ENCODE measurements around the gene FYB2. TPM values are rescaled to one million over a fixed set of nuclear protein-coding genes. Genes with fewer than 3 reads are reported as not detected.

FYB2 gene
- total RNA-seq, 1 experiment from 2014 or later = 0.48 TPM

DNA sequence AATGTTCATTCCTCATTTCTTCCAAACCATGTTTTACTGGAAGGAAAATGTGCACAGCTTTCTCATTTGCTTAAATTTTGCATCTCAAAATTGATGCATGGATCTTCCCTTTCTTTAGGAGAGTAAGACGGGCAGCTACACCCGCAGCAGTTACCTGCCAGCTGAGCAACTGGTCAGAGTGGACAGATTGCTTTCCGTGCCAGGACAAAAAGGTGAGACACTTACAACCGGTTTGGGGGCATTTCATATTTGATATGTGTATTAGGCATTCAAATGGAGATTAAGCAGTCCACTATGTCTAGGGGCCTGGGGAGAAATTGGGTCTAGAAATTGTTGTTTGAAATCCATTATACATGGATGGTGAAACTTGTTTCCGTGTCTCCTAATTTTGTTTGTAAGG lies 48.3 kb upstream of the FYB2 start:
- Histone ChIP-seq H2BK15ac (ENCODE audit: low read depth, low read length) (no peak overlapping the region), H3K9ac (ENCODE audit: extremely low read depth, insufficient read length, low read length) (no peak overlapping the region), H2AK5ac (ENCODE audit: insufficient read length, low read length) (no peak overlapping the region), H2BK5ac (ENCODE audit: insufficient read length, low read length) (no peak overlapping the region), H2BK12ac (ENCODE audit: insufficient read length, low read depth, low read length) (no peak overlapping the region), H3K27ac (ENCODE audit: insufficient read length, low read depth, low read length) (no peak overlapping the region), H3K79me1 (ENCODE audit: insufficient read depth, low read depth, low read length, poor library complexity, severe bottlenecking) (no peaks in the 10 kb centered on the region), H4K91ac (ENCODE audit: insufficient read length, low read depth, low read length) (no peak overlapping the region), H3K9me3 (ENCODE audit: control insufficient read depth, low read depth, low read length) (no peaks in the 10 kb centered on the region), H3K79me2 (ENCODE audit: insufficient read depth, low read length) (no peaks in the 10 kb centered on the region), H4K5ac (ENCODE audit: insufficient read length, low read depth, low read length) (no peak overlapping the region), H4K20me1 (ENCODE audit: control insufficient read depth, insufficient read depth, insufficient read length) (no peaks in the 10 kb centered on the region), H3K23me2 (ENCODE audit: insufficient read length, low read depth, low read length, poor library complexity, severe bottlenecking) (no peaks in the 10 kb centered on the region), H4K8ac (replicated peaks; ENCODE audit: insufficient read length, low read depth, low read length) (no peak overlapping the region), H3K4ac (ENCODE audit: low read depth, low read length) (no peak overlapping the region), H2BK120ac (ENCODE audit: low read depth, low read length, poor library complexity, severe bottlenecking) (no peak overlapping the region), H3K23ac (ENCODE audit: insufficient read length, low read depth, low read length) (no peak overlapping the region), H3T11ph (ENCODE audit: low read length) (no peak overlapping the region), H2BK20ac (ENCODE audit: low read depth, low read length, poor library complexity, severe bottlenecking) (no peak overlapping the region), H3K56ac (ENCODE audit: insufficient read length, low read depth, low read length) (no peak overlapping the region), H3K14ac (ENCODE audit: insufficient read depth, low read length) (no peak overlapping the region), H3K4me2 (ENCODE audit: insufficient read depth, insufficient read length, low read length) (no peak overlapping the region), H3K27me3 (ENCODE audit: insufficient read depth, low read length) (no peaks in the 10 kb centered on the region), H3K18ac (ENCODE audit: insufficient read length, low read depth, low read length) (no peak overlapping the region), H3K4me1 (ENCODE audit: insufficient read depth, low read length) (no peaks in the 10 kb centered on the region), H2AFZ (ENCODE audit: low read length) (no peak overlapping the region)
- Mint-ChIP-seq H3K27me3 (ENCODE audit: low read depth) (no peaks in the 10 kb centered on the region; the same call in 1 of the 2 replicates), H3K9me3 (no peaks in the 10 kb centered on the region), H3K36me3 (ENCODE audit: insufficient read depth in 1 of 3, low read depth in 3 of 3) (no peaks in the 10 kb centered on the region), H3K4me1 (no peaks in the 10 kb centered on the region), H3K4me3 (no peak overlapping the region), H3K27ac (no peak overlapping the region)
- TF ChIP-seq, protein P1, sequence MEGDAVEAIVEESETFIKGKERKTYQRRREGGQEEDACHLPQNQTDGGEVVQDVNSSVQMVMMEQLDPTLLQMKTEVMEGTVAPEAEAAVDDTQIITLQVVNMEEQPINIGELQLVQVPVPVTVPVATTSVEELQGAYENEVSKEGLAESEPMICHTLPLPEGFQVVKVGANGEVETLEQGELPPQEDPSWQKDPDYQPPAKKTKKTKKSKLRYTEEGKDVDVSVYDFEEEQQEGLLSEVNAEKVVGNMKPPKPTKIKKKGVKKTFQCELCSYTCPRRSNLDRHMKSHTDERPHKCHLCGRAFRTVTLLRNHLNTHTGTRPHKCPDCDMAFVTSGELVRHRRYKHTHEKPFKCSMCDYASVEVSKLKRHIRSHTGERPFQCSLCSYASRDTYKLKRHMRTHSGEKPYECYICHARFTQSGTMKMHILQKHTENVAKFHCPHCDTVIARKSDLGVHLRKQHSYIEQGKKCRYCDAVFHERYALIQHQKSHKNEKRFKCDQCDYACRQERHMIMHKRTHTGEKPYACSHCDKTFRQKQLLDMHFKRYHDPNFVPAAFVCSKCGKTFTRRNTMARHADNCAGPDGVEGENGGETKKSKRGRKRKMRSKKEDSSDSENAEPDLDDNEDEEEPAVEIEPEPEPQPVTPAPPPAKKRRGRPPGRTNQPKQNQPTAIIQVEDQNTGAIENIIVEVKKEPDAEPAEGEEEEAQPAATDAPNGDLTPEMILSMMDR (conservative IDR thresholded peaks at IDR 0.05) = no peak
- WGBS (ENCODE audit: extremely low coverage, insufficient read length, low lambda C conversion rate) = no CpG with 5 or more reads among the region's 5 CpGs
- DNase-seq = no peak

All from H9 (cell line).